Measurements from ENCODE around the gene MMADHC. TPM values are rescaled to one million over a fixed set of nuclear protein-coding genes. Genes with fewer than 3 reads are reported as not detected.

Gene MMADHC
- total and polyA plus RNA-seq, 4 donors = 67.8 to 97.5 (median 88.0) TPM

- DNase-seq (ENCODE audit: low spot score) = no peak
- TF ChIP-seq NR2F2 (IDR thresholded peaks at IDR 0.05) = no peak
- TF ChIP-seq JUND (IDR thresholded peaks at IDR 0.05) = no peak
- no peak for TF ChIP-seq MAX (IDR thresholded peaks at IDR 0.05)
- no peak for TF ChIP-seq FOXA1 (IDR thresholded peaks at IDR 0.05)
- no peak for TF ChIP-seq HNF4A (conservative IDR thresholded peaks at IDR 0.05)
- no peak for TF ChIP-seq ZBTB33 (IDR thresholded peaks at IDR 0.05)
- no peak for TF ChIP-seq ATF3 (IDR thresholded peaks at IDR 0.05)
- TF ChIP-seq SP1 (IDR thresholded peaks at IDR 0.05) = no peak
- TF ChIP-seq CTCF (IDR thresholded peaks at IDR 0.05; ENCODE audit: low read depth, low read length, missing input control) = no peak
- TF ChIP-seq FOXA2 (IDR thresholded peaks at IDR 0.05) = no peak
- TF ChIP-seq TAF1 (conservative IDR thresholded peaks at IDR 0.05) = no peak
- TF ChIP-seq EGR1 (IDR thresholded peaks at IDR 0.05; ENCODE audit: low read depth in 2 of 2) = no peak
- TF ChIP-seq, protein P1, sequence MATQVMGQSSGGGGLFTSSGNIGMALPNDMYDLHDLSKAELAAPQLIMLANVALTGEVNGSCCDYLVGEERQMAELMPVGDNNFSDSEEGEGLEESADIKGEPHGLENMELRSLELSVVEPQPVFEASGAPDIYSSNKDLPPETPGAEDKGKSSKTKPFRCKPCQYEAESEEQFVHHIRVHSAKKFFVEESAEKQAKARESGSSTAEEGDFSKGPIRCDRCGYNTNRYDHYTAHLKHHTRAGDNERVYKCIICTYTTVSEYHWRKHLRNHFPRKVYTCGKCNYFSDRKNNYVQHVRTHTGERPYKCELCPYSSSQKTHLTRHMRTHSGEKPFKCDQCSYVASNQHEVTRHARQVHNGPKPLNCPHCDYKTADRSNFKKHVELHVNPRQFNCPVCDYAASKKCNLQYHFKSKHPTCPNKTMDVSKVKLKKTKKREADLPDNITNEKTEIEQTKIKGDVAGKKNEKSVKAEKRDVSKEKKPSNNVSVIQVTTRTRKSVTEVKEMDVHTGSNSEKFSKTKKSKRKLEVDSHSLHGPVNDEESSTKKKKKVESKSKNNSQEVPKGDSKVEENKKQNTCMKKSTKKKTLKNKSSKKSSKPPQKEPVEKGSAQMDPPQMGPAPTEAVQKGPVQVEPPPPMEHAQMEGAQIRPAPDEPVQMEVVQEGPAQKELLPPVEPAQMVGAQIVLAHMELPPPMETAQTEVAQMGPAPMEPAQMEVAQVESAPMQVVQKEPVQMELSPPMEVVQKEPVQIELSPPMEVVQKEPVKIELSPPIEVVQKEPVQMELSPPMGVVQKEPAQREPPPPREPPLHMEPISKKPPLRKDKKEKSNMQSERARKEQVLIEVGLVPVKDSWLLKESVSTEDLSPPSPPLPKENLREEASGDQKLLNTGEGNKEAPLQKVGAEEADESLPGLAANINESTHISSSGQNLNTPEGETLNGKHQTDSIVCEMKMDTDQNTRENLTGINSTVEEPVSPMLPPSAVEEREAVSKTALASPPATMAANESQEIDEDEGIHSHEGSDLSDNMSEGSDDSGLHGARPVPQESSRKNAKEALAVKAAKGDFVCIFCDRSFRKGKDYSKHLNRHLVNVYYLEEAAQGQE (IDR thresholded peaks at IDR 0.05) = no peak
- no peak for TF ChIP-seq YY1 (IDR thresholded peaks at IDR 0.05)
- no peak for TF ChIP-seq HNF4G (IDR thresholded peaks at IDR 0.05)
- TF ChIP-seq RXRA (IDR thresholded peaks at IDR 0.05) = no peak
- TF ChIP-seq RAD21 (IDR thresholded peaks at IDR 0.05) = no peak
- Histone ChIP-seq H3K4me3 (ENCODE audit: low read depth in 1 of 3, low read length in 3 of 3) (no peak overlapping the region), H3K27ac (ENCODE audit: low read depth in 1 of 2, low read length in 2 of 2) (no peak overlapping the region), H3K27me3 (ENCODE audit: control insufficient read depth in 4 of 4, insufficient read depth in 4 of 4, low read length in 3 of 4) (no peaks in the 10 kb centered on the region), H3K4me1 (ENCODE audit: control insufficient read depth in 4 of 4, insufficient read depth in 4 of 4, low read length in 3 of 4) (no peaks in the 10 kb centered on the region), H3K36me3 (ENCODE audit: control insufficient read depth in 4 of 4, insufficient read depth in 3 of 4, low read depth in 1 of 4, low read length in 3 of 4) (no peaks in the 10 kb centered on the region), H3K9me3 (ENCODE audit: control insufficient read depth in 4 of 4, low read length in 3 of 4) (no peaks in the 10 kb centered on the region), H3K9ac (ENCODE audit: low read depth in 1 of 2, low read length in 2 of 2) (no peak overlapping the region)
- 97% methylated on average over 4 of the region's 4 CpGs for WGBS
Observed at GRCh38 chr2:149552226-149552625, 35.3 kb downstream of the MMADHC start.

DNA sequence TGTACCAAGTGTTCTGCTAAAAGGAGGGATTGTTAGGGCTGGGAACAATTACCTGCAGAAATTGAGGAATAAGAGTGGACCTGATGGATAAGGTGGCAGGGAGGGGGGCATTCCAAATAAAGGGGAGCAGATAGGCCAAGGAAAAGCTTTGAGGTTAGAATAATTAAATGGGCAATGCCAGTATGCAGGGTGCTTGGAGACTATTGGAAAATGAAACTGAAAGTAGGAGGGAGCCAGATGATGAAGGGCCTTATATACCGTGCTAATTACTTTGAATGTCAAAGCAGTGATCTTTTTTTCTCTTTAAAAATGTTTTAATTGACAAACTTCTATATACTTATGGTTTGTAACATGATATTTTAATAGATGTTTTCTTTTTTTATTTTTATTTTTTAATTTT lies 42.9 kb downstream of the MMADHC start:
- TF ChIP-seq ZBTB33 (IDR thresholded peaks at IDR 0.05) = no peak
- Histone ChIP-seq H3K4me3 (ENCODE audit: low read depth in 1 of 3, low read length in 3 of 3) (no peak overlapping the region), H3K27ac (ENCODE audit: low read depth in 1 of 2, low read length in 2 of 2) (no peak overlapping the region), H3K9me3 (ENCODE audit: control insufficient read depth in 4 of 4, low read length in 3 of 4) (no peaks in the 10 kb centered on the region), H3K36me3 (ENCODE audit: control insufficient read depth in 4 of 4, insufficient read depth in 3 of 4, low read depth in 1 of 4, low read length in 3 of 4) (no peaks in the 10 kb centered on the region), H3K4me1 (ENCODE audit: control insufficient read depth in 4 of 4, insufficient read depth in 4 of 4, low read length in 3 of 4) (peaks cover 0 to 2% (median 0%) of the 10 kb centered on the region in 4 donors), H3K9ac (ENCODE audit: low read depth in 1 of 2, low read length in 2 of 2) (no peak overlapping the region), H3K27me3 (ENCODE audit: control insufficient read depth in 4 of 4, insufficient read depth in 4 of 4, low read length in 3 of 4) (no peaks in the 10 kb centered on the region)
- no peak for DNase-seq (ENCODE audit: low spot score)
- WGBS = 48% methylated on average over 1 of the region's 1 CpG

Measured in liver (tissue), 9 donors.